ENCODE results near the gene POLR2B. TPM values are rescaled to one million over a fixed set of nuclear protein-coding genes. Genes with fewer than 3 reads are reported as not detected.

The POLR2B gene
- total RNA-seq, 1 experiment from 2014 or later: 117 TPM

GRCh38 chr4:57078685-57079521 lies 100.2 kb downstream of the POLR2B start:
- CTCF ChIA-PET: interaction anchor here (0.9 to 1.4 kb wide), 4 partner anchors 16 to 112 kb away, joined by 4 to 9 read pairs (median 6); no protein-coding TSS in a partner anchor
- no peak for TF ChIP-seq FOXP4 (CRISPR knock-in tag; IDR thresholded peaks at IDR 0.05)
- no peak for TF ChIP-seq JUN (CRISPR knock-in tag; IDR thresholded peaks at IDR 0.05)
- TF ChIP-seq MYBL2 (CRISPR knock-in tag; IDR thresholded peaks at IDR 0.05): 0 out of 2 replicates have a peak, but pooled peaks have one; percentile 4
- no peak for TF ChIP-seq NFE2L1 (CRISPR knock-in tag; IDR thresholded peaks at IDR 0.05)
- TF ChIP-seq ZNF121 (CRISPR knock-in tag; IDR thresholded peaks at IDR 0.05): no peak
- TF ChIP-seq PRDM15 (CRISPR knock-in tag; IDR thresholded peaks at IDR 0.05): no peak
- no peak for TF ChIP-seq KAT7 (CRISPR knock-in tag; IDR thresholded peaks at IDR 0.05; ENCODE audit: borderline replicate concordance)
- TF ChIP-seq HMGXB4 (CRISPR knock-in tag; IDR thresholded peaks at IDR 0.05): no peak
- no peak for TF ChIP-seq ELF4 (CRISPR knock-in tag; IDR thresholded peaks at IDR 0.05; ENCODE audit: low read depth)
- TF ChIP-seq CDX4 (CRISPR knock-in tag; IDR thresholded peaks at IDR 0.05; ENCODE audit: borderline replicate concordance): no peak
- TF ChIP-seq GRHL2 (CRISPR knock-in tag; IDR thresholded peaks at IDR 0.05; ENCODE audit: insufficient replicate concordance, severe bottlenecking): no peak
- no peak for TF ChIP-seq GABPB1 (CRISPR knock-in tag; IDR thresholded peaks at IDR 0.05)
- TF ChIP-seq ZNF423 (CRISPR knock-in tag; IDR thresholded peaks at IDR 0.05): peak; percentile 88
- TF ChIP-seq ZNF219 (CRISPR knock-in tag; IDR thresholded peaks at IDR 0.05; ENCODE audit: borderline replicate concordance): no peak
- 0 out of 2 replicates have a peak, but pooled peaks have one; percentile 31 for TF ChIP-seq HMGA2 (CRISPR knock-in tag; IDR thresholded peaks at IDR 0.05)
- TF ChIP-seq ATF2 (CRISPR knock-in tag; IDR thresholded peaks at IDR 0.05; ENCODE audit: borderline replicate concordance, low read depth): no peak
- TF ChIP-seq CREM (CRISPR knock-in tag; IDR thresholded peaks at IDR 0.05): no peak
- TF ChIP-seq ATF3 (CRISPR knock-in tag; conservative IDR thresholded peaks at IDR 0.05): no peak
- 0 out of 2 replicates have a peak, but pooled peaks have one; percentile 31 for TF ChIP-seq ZSCAN18 (CRISPR knock-in tag; IDR thresholded peaks at IDR 0.05)
- no peak for TF ChIP-seq FOXK1 (CRISPR knock-in tag; IDR thresholded peaks at IDR 0.05)
- no peak for TF ChIP-seq TEAD1 (CRISPR knock-in tag; IDR thresholded peaks at IDR 0.05)
- TF ChIP-seq USF1 (CRISPR knock-in tag; IDR thresholded peaks at IDR 0.05): no peak
- no peak for TF ChIP-seq ESRRA (CRISPR knock-in tag; IDR thresholded peaks at IDR 0.05; ENCODE audit: borderline replicate concordance)
- no peak for TF ChIP-seq JAZF1 (CRISPR knock-in tag; IDR thresholded peaks at IDR 0.05)
- Mint-ChIP-seq H3K36me3 (no peaks in the 10 kb centered on the region), H3K27ac (peak overlapping the region; percentile 74), H3K4me3 (peak overlapping the region; percentile 1; the same call in 1 of the 2 replicates), H3K27me3 (ENCODE audit: low read depth) (no peaks in the 10 kb centered on the region), H3K9me3 (peaks cover 18% of the 10 kb centered on the region), H3K4me1 (peaks cover 43% of the 10 kb centered on the region)
- ATAC-seq (peak; percentile 84), DNase-seq (ENCODE audit: low spot score) (peak; percentile 52)
- POLR2A ChIA-PET: interaction anchor here (0.6 to 1.0 kb wide), 2 partner anchors 10 to 45 kb away, joined by 3 read pairs; no protein-coding TSS in a partner anchor
